Stomach (tissue), 4 donors: ENCODE measurements around the gene MUC5AC.

Experiments
- CTCF ChIP-seq, 7 experiments: fragments of 450-650 bp in 4 of 7; fragments of 200-600 bp in 3 of 7; sonication (generic) in 3 of 7; IDR thresholded peaks; one replicate each; pipeline ENCODE4 v1.5.1; 2016 to 2019; ENCODE audit warnings: antibody characterized with exemption in 7 of 7, control low read depth in 2 of 7, mild to moderate bottlenecking in 1 of 7
- POLR2A ChIP-seq, 4 donors: fragments of 450-650 bp; IDR thresholded peaks; one replicate each; pipeline ENCODE4 v1.6.1; 2016; ENCODE audit warnings: antibody characterized with exemption in 4 of 4, control low read depth in 2 of 4, mild to moderate bottlenecking in 1 of 4, moderate library complexity in 1 of 4
- POLR2AphosphoS5 ChIP-seq, 3 donors: sonication (generic); formaldehyde crosslinking; IDR thresholded peaks; one replicate each; pipeline ENCODE4 v1.6.1; 2016; ENCODE audit warnings: antibody characterized with exemption in 3 of 3

GRCh38 chr11:1224491-1225385 is 67.0 kb downstream of the MUC5AC start:
- TF ChIP-seq CTCF (IDR thresholded peaks at IDR 0.05) (no peak), POLR2AphosphoS5 (IDR thresholded peaks at IDR 0.05) (no peak), POLR2A (IDR thresholded peaks at IDR 0.05) (no peak)
